GM10248 (cell line): ENCODE results near the gene CHRNA1.
A peak's percentile ranks its signal among the peaks of the same experiment; 100 is the strongest.

Experiments
- CTCF ChIA-PET: fragments of 300-600 bp; sonication (Branson Sonifier 250); formaldehyde crosslinking; extraction: SDS; loops from one replicate; lab custom pipeline; 2021; ENCODE audit warnings: antibody characterized with exemption; lab: Yijun Ruan, JAX
- POLR2A ChIA-PET: fragments of 350-650 bp; sonication (Branson Sonifier 250); formaldehyde crosslinking; extraction: SDS; loops from one replicate; lab custom pipeline; 2020; ENCODE audit warnings: antibody characterized with exemption; lab: Yijun Ruan, JAX
- DNase-seq: peaks from one replicate; pipeline ENCODE4 v3.0.0; 2012; ENCODE audit errors: extremely low spot score
- TF ChIP-seq, protein P1 (sequence below): IDR thresholded peaks from 2 replicates; pipeline ENCODE4 v1.5.1; 2012; ENCODE audit warnings: mild to moderate bottlenecking, low read depth; ENCODE audit errors: extremely low read depth, missing control alignments, control extremely low read depth

CHRNA1 gene

DNA sequence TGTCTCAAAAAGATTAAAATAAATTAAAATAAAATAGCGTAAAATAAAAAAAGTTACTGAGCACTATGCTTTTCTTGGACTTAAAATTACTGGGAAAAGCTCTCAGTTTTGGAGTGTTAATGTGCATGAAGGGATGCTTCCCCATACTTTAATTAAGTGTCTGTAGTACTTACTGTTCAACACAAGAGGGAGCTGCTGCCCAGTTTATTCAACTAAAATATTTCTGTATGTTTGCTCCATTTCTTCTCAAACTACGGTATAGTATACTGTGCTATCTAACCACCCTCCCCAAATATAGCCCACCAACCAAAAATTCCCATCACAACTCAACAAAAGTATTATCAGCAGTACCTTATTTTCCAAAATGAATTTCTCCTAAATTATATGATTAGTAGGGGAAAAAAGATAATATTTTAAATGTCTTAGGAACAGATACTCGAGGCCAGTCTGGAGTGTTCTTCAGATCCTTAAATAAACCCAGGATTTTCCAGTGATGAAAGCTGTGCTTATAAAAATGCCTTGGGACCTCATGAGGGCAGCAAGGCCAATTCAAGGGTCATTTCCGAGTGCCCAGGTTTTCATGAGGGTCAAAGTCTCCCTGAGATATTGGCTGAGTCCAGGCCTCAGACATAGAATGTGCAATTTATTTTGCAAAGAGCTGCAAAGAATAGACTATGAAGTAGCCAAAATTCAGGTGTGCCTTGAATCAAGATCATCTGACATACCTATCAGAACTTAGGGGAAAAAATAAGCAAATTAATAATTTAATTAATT, 64.1 kb downstream of the CHRNA1 start:
- ChIA-PET POLR2A (no interaction called here), CTCF (interaction anchor here (0.6 to 7.9 kb wide), 46 partner anchors 9 to 1463 kb away, joined by 3 to 150 read pairs (median 4); partner anchors contain the start of gene WIPF1)
- TF ChIP-seq, protein P1, sequence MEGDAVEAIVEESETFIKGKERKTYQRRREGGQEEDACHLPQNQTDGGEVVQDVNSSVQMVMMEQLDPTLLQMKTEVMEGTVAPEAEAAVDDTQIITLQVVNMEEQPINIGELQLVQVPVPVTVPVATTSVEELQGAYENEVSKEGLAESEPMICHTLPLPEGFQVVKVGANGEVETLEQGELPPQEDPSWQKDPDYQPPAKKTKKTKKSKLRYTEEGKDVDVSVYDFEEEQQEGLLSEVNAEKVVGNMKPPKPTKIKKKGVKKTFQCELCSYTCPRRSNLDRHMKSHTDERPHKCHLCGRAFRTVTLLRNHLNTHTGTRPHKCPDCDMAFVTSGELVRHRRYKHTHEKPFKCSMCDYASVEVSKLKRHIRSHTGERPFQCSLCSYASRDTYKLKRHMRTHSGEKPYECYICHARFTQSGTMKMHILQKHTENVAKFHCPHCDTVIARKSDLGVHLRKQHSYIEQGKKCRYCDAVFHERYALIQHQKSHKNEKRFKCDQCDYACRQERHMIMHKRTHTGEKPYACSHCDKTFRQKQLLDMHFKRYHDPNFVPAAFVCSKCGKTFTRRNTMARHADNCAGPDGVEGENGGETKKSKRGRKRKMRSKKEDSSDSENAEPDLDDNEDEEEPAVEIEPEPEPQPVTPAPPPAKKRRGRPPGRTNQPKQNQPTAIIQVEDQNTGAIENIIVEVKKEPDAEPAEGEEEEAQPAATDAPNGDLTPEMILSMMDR = peak; percentile 81
- DNase-seq = peak; percentile 65
